BJ (cell line): ENCODE data around the gene UNK. TPM values are rescaled to one million over a fixed set of nuclear protein-coding genes. Genes with fewer than 3 reads are reported as not detected.

Experiments
- CTCF ChIA-PET: fragments of 350-600 bp; formaldehyde crosslinking; extraction: SDS; loops from one replicate; lab custom pipeline; 2021; ENCODE audit warnings: antibody characterized with exemption, inconsistent platforms; lab: Yijun Ruan, JAX
- POLR2A ChIA-PET: fragments of 300-600 bp; sonication (Branson Sonifier 250); formaldehyde crosslinking; extraction: SDS; loops from one replicate; lab custom pipeline; 2021; ENCODE audit warnings: antibody characterized with exemption; lab: Charles Lee
- DNase-seq: peaks from one replicate; pipeline ENCODE4 v3.0.0-alpha.2; 2011; ENCODE audit warnings: low read depth
- H3K27me3 ChIP-seq: 2 replicates; pipeline ENCODE4 v1.6.0; 2011; ENCODE audit warnings: low read length; ENCODE audit not compliant: control insufficient read depth, insufficient read depth
- H3K36me3 ChIP-seq: 2 replicates; pipeline ENCODE4 v1.5.1; 2011; ENCODE audit warnings: low read length; ENCODE audit not compliant: control insufficient read depth, insufficient read depth
- H3K4me3 ChIP-seq: 2 replicates; pipeline ENCODE4 v1.5.1; 2011; ENCODE audit warnings: low read depth, mild to moderate bottlenecking, control low read depth, low read length
- polyA plus RNA-seq: library from polyadenylated mRNA; depleted of rRNA; stranded (reverse); fragments of >200 nt; gene quantifications from 2 replicates; pipeline ENCODE4 v1.2.3, GENCODE V29; 2011
- TF ChIP-seq, protein P1 (sequence below): IDR thresholded peaks from 2 replicates; pipeline ENCODE4 v1.5.1; 2011; ENCODE audit warnings: low read depth, mild to moderate bottlenecking, control low read depth, inconsistent platforms, low read length, moderate library complexity; ENCODE audit not compliant: insufficient read depth

UNK gene
- polyA plus RNA-seq, 1 experiment, result 7.2 TPM

DNA sequence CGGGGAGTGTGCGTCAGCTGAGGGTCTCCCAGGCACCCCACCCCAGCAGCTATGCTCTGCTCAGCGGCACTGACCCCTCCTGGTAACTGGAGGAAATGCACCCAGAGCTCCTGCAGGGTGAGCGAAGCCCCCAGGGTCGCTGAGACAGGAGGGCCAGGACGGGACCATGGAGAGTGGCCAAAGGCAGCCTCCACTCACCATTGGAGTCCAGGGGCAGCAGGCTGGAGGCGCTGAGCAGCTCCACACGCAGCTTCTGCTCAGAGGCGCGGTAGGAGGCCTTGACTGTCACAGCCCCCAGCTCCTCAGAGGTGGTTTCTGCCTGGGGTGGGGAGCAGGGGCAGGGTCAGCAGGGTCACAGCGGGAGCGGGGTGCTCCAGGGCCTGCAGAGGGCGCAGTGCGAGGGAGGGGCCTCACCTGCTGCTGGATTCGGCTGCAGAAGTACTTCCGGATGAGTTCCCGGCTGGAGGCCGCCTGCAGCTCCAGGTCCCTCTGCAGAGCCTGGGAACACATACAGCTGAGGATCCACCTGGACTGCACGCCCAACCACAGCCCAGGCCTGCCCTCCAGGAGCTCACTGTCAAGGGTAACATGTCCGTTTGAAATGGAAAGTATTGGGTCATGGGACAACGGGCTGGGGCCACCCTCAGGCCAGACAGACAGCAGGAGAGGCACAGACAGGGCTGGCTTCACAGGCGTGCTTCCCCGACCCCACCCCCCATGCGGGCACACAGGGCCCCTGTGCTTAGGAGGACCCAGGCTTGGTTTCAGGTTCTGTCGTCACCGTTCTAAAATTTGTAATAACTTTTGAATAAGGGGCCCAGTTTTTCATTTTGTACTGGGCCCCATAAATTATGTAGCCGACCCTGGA lies 45.8 kb downstream of the UNK start:
- TF ChIP-seq, protein P1, sequence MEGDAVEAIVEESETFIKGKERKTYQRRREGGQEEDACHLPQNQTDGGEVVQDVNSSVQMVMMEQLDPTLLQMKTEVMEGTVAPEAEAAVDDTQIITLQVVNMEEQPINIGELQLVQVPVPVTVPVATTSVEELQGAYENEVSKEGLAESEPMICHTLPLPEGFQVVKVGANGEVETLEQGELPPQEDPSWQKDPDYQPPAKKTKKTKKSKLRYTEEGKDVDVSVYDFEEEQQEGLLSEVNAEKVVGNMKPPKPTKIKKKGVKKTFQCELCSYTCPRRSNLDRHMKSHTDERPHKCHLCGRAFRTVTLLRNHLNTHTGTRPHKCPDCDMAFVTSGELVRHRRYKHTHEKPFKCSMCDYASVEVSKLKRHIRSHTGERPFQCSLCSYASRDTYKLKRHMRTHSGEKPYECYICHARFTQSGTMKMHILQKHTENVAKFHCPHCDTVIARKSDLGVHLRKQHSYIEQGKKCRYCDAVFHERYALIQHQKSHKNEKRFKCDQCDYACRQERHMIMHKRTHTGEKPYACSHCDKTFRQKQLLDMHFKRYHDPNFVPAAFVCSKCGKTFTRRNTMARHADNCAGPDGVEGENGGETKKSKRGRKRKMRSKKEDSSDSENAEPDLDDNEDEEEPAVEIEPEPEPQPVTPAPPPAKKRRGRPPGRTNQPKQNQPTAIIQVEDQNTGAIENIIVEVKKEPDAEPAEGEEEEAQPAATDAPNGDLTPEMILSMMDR, result peak; percentile 57
- POLR2A ChIA-PET, result no interaction called here
- Histone ChIP-seq H3K4me3 (no peak overlapping the region), H3K36me3 (no peaks in the 10 kb centered on the region; the same call in 1 of the 2 replicates), H3K27me3 (no peaks in the 10 kb centered on the region)
- no peak for DNase-seq
- CTCF ChIA-PET, result interaction anchor here (0.7 to 6.8 kb wide), 11 partner anchors 9 to 76 kb away, joined by 3 to 56 read pairs (median 4); partner anchors contain the start of gene GALK1

DNA sequence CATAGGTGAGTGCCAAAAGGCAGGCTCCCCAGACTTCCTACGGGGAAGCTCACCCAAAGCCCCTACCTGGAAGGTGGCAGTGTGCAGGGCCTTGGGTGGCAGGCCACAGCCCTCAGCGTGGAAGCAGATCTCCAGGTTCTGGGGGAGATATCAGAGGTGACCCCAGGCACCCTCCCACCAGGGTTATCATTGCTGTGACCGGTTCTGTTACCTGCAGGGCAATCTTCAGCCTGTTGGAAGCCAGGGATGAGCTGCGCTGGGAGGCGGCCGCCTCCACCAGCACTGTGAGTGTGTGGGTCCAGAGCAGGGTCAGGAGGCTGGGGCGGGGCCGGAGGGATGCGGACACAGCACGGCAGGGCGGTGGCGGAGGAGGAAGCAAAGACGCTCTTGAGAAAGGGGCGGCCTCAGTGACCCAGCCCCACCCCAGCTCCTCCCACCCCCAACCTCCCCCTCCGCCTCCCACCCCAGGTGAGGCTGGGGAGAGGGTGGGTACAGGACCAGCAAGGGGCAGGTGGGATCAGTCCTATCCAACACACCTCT lies 46.5 kb downstream of the UNK start:
- TF ChIP-seq, protein P1, result no peak
- H3K36me3 ChIP-seq, result no peaks in the 10 kb centered on the region; the same call in 1 of the 2 replicates
- no peak for DNase-seq
- ChIA-PET POLR2A (no interaction called here), CTCF (interaction anchor here (1.0 to 6.8 kb wide), 8 partner anchors 10 to 77 kb away, joined by 4 to 56 read pairs (median 9); partner anchors contain the start of gene GALK1)
- H3K4me3 ChIP-seq, result no peak overlapping the region
- H3K27me3 ChIP-seq, result no peaks in the 10 kb centered on the region

DNA sequence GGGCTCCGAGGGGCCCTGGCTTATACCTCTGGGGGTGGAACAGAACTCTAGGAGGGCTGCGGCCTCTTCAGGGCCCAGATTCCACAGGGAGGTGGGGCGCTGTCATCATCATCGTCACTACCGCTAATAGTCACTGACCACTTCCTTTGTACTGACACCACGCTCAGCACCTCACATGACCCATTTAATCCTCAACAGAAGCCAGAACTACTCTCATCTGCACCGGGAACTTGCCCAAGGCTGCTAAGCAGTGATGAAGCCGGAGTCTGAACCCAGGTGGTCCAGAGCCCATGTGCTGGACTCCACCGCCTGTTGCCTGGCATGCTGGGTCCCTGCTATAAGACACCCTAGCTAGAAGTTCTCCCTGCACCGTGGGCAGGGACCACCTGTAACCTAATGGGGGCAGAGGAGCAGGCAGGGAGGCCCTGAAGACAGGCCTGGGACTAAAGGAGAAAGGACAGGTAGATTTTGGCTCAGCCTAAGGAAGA lies 47.6 kb downstream of the UNK start:
- H3K27me3 ChIP-seq, result no peaks in the 10 kb centered on the region
- CTCF ChIA-PET, result interaction anchor here (0.8 to 1.5 kb wide), 2 partner anchors 67 to 79 kb away, joined by 4 to 7 read pairs; partner anchors contain the start of gene GALK1
- no peak for DNase-seq
- POLR2A ChIA-PET, result no interaction called here
- H3K36me3 ChIP-seq, result no peaks in the 10 kb centered on the region
- TF ChIP-seq, protein P1, result no peak
- H3K4me3 ChIP-seq, result no peak overlapping the region

DNA sequence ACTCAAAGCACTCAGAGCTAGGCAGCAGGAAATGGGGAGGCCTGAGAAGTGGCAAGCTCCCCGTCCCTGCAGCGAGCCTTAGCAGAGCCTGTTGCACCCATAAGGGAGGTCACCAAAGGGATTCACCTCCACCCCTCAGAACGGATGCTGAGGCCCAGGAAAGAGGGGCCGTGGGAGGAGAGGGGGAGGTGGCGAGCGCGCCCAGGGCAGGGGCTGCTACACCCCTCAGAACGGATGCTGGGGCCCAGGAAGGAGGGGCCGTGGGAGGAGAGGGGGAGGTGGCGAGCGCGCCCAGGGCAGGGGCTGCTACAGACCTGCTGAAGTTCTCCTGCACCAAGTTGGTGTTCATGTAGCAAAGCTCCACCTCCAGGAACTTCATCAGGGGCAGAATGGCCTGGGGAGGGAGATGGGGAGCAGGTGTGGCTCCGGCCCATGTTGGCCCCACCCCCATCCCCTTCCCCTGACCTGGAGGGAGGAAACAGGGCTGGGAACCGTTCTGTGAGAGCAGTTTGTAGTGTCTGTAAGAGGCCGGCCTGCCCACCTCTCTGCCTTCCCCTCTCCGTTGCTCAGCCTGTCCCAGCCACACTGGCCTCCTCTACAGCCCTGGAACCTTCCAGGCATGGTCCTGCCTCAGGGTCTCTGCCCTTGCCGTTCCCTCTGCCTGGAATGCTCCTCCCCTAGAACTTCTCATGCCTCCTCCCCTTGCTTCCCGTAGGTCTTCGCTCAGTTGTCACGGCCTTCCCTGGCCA lies 48.2 kb downstream of the UNK start:
- ChIA-PET POLR2A (no interaction called here), CTCF (interaction anchor here (0.7 to 1.5 kb wide), 4 partner anchors 27 to 79 kb away, joined by 3 to 7 read pairs (median 4); partner anchors contain the start of gene GALK1)
- H3K27me3 ChIP-seq, result no peaks in the 10 kb centered on the region
- H3K36me3 ChIP-seq, result no peaks in the 10 kb centered on the region
- H3K4me3 ChIP-seq, result no peak overlapping the region
- TF ChIP-seq, protein P1, result no peak
- no peak for DNase-seq
